Stimulated activated CD4-positive, alpha-beta T cell treated with anti-CD3 and anti-CD28 coated beads, Interleukin-12 subunit alpha, Interleukin-12 subunit beta, amount 100 ng/mL, for 24 hours (primary cell): ENCODE results near the gene ZGRF1.
"Not testable (repeated sequence)": the region's sequence is repeated elsewhere in the genome, so short reads cannot be mapped to it uniquely, and the experiment has no call there.

ENCODE experiments used
- DNase-seq, 2 experiments: peaks; one replicate each; pipeline ENCODE4 v3.0.0-alpha.2; 2020; ENCODE audit warnings: low read depth in 2 of 2

Gene ZGRF1

GRCh38 chr4:112516471-112517066, 120.1 kb downstream of the ZGRF1 start:
- no peak for DNase-seq

- DNase-seq, result no peak
Measured at GRCh38 chr4:112516066-112516470, 120.6 kb downstream of the ZGRF1 start, which contains the start of gene NEUROG2. Gene NEUROG2 (minus strand): TSS chr4:112516180. CDS start chr4:112515475, 705 bp downstream.

- no peak for DNase-seq
Measured at GRCh38 chr4:112515198-112516065, 121.3 kb downstream of the ZGRF1 start.

DNA sequence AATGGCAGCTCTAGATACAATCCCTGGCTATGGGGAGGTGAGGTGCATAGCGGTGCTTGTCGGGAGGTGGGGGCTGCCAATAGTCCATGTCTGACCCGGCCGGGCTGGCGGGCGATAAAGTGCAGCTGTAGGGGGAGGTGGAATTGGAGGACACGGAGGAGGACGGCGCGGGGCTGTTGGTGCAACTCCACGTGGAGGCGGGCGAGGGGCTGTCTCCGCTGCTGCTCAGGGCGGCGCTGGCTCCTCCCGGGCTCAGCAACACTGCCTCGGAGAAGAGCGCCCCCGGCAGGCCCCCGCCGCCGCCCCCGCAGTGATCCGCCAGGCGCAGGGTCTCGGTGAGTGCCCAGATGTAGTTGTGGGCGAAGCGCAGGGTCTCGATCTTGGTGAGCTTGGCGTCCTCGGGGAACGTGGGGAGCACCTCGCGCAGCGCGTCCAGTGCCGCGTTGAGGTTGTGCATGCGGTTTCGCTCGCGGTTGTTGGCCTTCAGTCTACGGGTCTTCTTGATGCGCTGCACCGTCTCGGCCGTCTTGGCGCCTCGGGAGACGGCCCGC, 122.0 kb downstream of the ZGRF1 start:
- no peak for DNase-seq

DNA sequence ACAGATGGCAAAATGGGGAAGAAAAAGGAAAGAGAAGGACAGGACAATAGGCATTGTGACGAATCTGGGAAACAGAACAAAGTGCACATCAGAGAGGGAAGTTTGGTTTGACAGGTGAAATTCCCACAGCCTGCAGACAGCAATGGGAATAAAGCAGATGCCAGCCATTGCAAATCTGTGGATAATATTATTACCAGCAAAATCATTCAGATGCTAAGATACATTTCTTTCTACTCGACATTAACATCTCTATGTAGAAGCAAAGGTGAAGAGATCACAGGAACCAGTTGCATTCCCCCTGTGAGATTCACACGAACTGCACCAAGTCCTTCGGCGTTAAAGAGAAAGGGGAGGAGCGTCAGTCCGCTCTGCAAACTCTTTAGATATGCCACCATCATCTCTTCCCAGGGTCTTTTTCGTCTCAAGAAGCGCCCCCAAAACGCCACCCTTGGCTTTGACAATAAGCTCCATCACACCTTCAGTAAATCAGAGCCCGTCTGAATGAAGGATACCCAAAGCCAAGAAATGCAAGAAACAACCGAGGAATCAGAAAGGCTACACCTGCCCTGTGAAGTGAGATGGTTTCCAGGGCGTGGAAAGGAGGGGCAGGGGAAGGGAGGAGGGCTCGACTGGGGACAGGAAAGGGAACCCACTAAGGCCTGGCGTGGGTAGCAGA, 122.6 kb downstream of the ZGRF1 start:
- no peak for DNase-seq

- no peak for DNase-seq
Measured at GRCh38 chr4:112511803-112512118, 124.9 kb downstream of the ZGRF1 start.

DNA sequence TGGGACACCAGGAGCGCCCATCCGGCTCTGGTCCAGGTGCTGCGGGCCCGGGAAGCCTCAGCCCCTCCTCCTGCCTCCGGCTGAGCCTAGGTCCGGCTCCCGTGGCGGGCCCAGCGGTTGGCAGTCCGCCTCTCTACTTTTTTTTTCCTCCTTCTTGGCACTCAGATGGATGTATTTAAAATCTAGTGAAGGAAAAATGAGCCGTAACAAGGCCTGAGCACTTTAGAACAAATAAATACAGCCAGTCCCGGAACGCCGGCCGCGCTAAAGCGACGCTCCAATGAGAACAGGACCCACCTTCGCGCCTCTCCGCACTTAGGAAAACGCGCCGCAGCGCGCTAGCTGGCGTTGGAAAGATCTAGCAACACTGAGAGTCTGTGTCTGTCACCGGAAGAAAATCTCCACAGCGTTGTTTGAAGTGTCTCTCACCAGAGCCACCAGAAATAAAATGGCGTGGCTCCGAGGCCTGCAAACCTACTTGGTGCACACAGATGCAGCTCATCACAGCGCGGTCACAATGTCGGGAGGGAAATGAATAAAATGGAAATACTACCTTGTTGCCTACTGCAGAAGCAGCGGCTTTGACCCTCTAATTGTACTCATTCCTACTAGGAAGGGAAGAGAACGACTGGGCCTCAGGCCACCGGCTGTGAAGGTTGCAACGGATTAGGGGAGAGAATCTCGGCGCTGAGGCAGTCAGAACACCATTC, 125.5 kb downstream of the ZGRF1 start:
- no peak for DNase-seq

GRCh38 chr4:112510291-112511092, 126.2 kb downstream of the ZGRF1 start:
- DNase-seq, result no peak

DNA sequence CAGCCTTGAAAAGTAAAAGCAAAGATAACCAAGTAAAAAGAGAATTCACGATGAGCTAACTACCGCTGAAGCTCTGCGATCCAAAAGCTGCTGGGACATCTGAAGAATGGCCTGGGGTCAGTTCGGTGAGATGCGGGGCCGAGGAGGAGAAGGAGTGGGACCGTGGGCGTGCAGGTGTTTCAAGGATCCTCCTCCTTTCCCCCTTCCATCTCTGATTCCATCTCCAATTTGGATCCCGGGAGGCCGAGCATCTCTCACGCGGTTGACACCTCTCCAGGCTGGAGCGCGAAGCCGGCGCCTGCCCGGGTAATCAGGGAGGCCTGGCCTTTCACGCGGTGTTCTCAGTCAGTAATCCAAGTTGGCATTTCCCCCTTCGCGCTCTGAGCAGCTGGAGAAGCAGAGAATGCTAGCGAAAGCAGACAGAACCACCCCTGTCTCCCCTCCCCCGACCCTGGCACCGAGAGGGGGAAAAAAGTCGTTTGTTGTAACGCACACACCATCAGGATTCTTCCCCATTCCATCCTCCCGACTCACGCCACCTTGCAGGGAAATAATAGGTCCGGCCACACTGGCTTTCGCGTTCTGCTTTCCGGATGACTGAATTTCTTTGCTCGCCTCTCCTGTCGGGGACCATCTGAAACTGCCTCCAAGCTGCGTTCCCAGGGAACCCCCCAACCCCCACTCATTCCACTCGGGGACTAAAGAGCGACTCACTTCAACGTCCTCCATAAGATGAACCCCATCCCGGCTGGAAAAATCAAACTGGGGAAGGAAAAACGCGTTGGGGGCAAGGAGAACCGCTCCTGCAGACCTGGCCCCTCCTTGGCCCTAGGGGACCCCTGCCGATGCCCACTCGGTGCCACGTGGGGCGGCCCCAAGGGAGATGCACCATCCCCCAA, 127.2 kb downstream of the ZGRF1 start:
- no peak for DNase-seq

DNA sequence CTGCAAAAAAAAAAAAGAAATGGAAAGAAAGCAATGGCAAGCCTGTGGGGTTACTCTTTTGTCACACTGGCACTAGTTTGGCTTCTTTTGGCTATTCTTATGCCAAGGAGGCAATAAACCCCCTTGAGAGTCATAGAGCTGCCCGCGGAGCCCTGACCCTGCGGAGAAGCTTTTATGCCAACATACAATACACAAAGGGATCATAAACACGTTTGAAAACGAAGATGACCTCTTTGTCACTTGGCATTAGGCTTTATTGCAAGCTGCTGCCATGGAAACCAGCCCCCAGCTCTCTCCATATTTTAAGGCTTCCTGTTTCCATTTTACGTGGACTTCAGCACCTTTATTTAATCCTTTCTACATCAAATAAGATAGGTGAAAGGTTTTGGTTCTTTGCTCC, 128.4 kb downstream of the ZGRF1 start:
- DNase-seq, result no peak

DNA sequence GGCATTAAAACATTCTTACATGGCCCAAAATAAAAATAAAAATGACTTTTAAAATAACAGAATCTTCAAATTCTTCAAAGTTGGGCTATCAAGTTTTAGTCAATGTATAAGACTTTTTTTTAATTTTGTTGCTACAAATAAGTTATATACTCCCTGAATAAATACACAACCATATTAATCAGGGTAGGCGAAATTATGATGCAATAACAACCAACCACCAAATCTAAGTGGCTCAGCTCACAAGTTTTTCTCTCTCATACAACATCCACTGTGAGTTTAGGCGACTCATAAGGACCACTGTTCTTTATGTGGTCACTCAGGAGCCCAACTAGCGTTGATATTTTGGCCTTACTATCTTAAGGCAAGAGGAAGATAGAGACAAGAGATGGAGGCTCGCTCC, 131.9 kb downstream of the ZGRF1 start:
- DNase-seq, result no peak

DNA sequence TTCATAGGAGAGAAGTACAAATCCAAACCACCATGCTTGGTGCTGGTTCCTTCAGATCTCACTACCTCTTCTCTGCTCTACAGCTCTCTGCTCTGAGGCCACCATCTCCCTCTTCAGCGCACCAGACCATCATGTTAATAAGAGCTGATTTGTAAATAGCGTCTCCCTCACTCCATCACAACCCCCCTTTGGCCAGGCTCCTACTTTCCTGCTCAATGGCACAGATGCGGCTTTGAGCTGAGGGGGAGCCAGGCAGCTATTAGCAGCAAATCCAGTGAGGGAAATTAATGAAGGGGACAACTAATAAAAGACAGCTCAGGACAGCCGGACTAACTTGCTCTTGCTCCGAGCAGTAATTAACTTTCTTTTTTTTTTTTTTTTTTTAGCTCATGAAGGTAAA, 133.8 kb downstream of the ZGRF1 start:
- no peak for DNase-seq

DNA sequence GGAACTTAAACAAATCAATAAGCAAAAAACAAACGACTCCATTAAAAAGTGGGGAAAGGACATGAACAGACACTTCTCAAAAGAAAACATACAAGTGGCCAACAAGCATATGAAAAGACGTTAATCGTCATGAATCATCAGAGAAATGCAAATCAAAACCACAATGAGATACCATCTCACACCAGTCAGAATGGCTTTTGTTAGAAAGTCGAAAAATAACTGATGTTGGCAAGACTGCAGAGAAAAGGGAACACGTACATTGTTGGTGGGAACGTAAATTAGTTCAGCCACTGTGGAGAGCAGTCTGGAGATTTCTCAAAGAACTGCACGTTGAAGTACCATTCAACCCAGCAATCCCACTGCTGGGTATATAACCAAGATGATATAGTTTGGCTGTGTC, 144.4 kb downstream of the ZGRF1 start:
- no peak for DNase-seq

GRCh38 chr4:112490808-112491207, 145.9 kb downstream of the ZGRF1 start:
- DNase-seq, result not testable (repeated sequence)
